ENCODE measurements around the gene ZG16B. TPM values are rescaled to one million over a fixed set of nuclear protein-coding genes. Genes with fewer than 3 reads are reported as not detected.

The ZG16B gene
- polyA plus RNA-seq, 1 experiment = 0.10 TPM

- CTCF ChIA-PET = interaction anchor here (0.7 to 10.8 kb wide), 5 partner anchors 11 to 55 kb away, joined by 3 to 201 read pairs (median 5); partner anchors contain the start of gene FLYWCH2
- DNase-seq (ENCODE audit: low read depth) = no peak
These were observed 41.8 kb downstream of the ZG16B start for GRCh38 chr16:2871926-2872325.

GRCh38 chr16:2874032-2874911 lies 44.2 kb downstream of the ZG16B start:
- Histone ChIP-seq H3K4me3 (ENCODE audit: low read depth, low read length) (no peak overlapping the region), H3K27me3 (ENCODE audit: control insufficient read depth, insufficient read depth, low read length) (no peaks in the 10 kb centered on the region)
- POLR2A ChIA-PET = no interaction called here

More at GRCh38 chr16:2871926-2872325, 41.8 kb downstream of the ZG16B start:
- POLR2A ChIA-PET = no interaction called here
- no peak for TF ChIP-seq CTCF (IDR thresholded peaks at IDR 0.05; ENCODE audit: insufficient read depth, low read depth, low read length)
- Histone ChIP-seq H3K36me3 (ENCODE audit: control insufficient read depth, insufficient read depth, low read length) (no peaks in the 10 kb centered on the region), H3K4me3 (ENCODE audit: low read depth, low read length) (no peak overlapping the region), H3K27me3 (ENCODE audit: control insufficient read depth, insufficient read depth, low read length) (no peaks in the 10 kb centered on the region)

GRCh38 chr16:2874912-2875362 lies 44.8 kb downstream of the ZG16B start:
- POLR2A ChIA-PET = no interaction called here
- peak; percentile 97 for TF ChIP-seq CTCF (IDR thresholded peaks at IDR 0.05; ENCODE audit: insufficient read depth, low read depth, low read length)
- CTCF ChIA-PET = interaction anchor here (0.6 to 4.5 kb wide), 12 partner anchors 9 to 123 kb away, joined by 3 to 24 read pairs (median 4); partner anchors contain the start of gene FLYWCH1
- Histone ChIP-seq H3K36me3 (ENCODE audit: control insufficient read depth, insufficient read depth, low read length) (no peaks in the 10 kb centered on the region), H3K4me3 (ENCODE audit: low read depth, low read length) (no peak overlapping the region), H3K27me3 (ENCODE audit: control insufficient read depth, insufficient read depth, low read length) (no peaks in the 10 kb centered on the region)
- no peak for DNase-seq (ENCODE audit: low read depth)

More at GRCh38 chr16:2874032-2874911, 44.2 kb downstream of the ZG16B start:
- DNase-seq (ENCODE audit: low read depth) = no peak
- TF ChIP-seq CTCF (IDR thresholded peaks at IDR 0.05; ENCODE audit: insufficient read depth, low read depth, low read length) = no peak
- CTCF ChIA-PET = interaction anchor here (0.6 to 4.5 kb wide), 11 partner anchors 10 to 53 kb away, joined by 3 to 24 read pairs (median 4); partner anchors contain the start of gene FLYWCH1
- no peaks in the 10 kb centered on the region for H3K36me3 ChIP-seq (ENCODE audit: control insufficient read depth, insufficient read depth, low read length)

- DNase-seq (ENCODE audit: low read depth) = no peak
- ChIA-PET POLR2A (no interaction called here), CTCF (interaction anchor here (0.7 to 2.8 kb wide), 5 partner anchors 12 to 41 kb away, joined by 3 to 10 read pairs (median 5); no protein-coding TSS in a partner anchor)
- Histone ChIP-seq H3K36me3 (ENCODE audit: control insufficient read depth, insufficient read depth, low read length) (no peaks in the 10 kb centered on the region), H3K27me3 (ENCODE audit: control insufficient read depth, insufficient read depth, low read length) (no peaks in the 10 kb centered on the region; the same call in 1 of the 2 replicates), H3K4me3 (ENCODE audit: low read depth, low read length) (no peak overlapping the region)
- TF ChIP-seq CTCF (IDR thresholded peaks at IDR 0.05; ENCODE audit: insufficient read depth, low read depth, low read length) = no peak
These were observed 49.9 kb downstream of the ZG16B start for GRCh38 chr16:2879854-2880508.

Small RNA genes lying within 50 kb of the gene (small RNA-seq; reads per million reads assigned to genes)
- not detected for gene SNORA3C (ENCODE audit: insufficient read length, low read depth, low replicate concordance)

Other genes with a start within 250 kb of the ZG16B start
- gene KCTD5, start 147.8 kb upstream of the ZG16B start, polyA plus RNA-seq (2011; rRNA removed) = 25.4 and 34.5 TPM in 2 replicates
- 0.81 and 0.97 TPM in 2 replicates for gene PRSS27, start 110.1 kb upstream of the ZG16B start, polyA plus RNA-seq (2011; rRNA removed)
- gene SRRM2, start 77.7 kb upstream of the ZG16B start, polyA plus RNA-seq (2011; rRNA removed) = 72.6 and 105 TPM in 2 replicates
- gene ELOB, start 53.0 kb upstream of the ZG16B start, polyA plus RNA-seq (2011; rRNA removed) = 212 and 215 TPM in 2 replicates
- gene PRSS33, start 42.7 kb upstream of the ZG16B start, polyA plus RNA-seq (2011; rRNA removed) = not detected in 2 replicates
- gene PRSS41, start 31.8 kb upstream of the ZG16B start, polyA plus RNA-seq (2011; rRNA removed) = not detected in 2 replicates
- gene PRSS21, start 13.1 kb upstream of the ZG16B start, polyA plus RNA-seq (2011; rRNA removed) = 0.13 TPM in 1 of 2 replicates, not detected in the other
- gene PRSS22, start 27.9 kb downstream of the ZG16B start, polyA plus RNA-seq (2011; rRNA removed) = not detected in 2 replicates
- gene FLYWCH2, start 52.9 kb downstream of the ZG16B start, polyA plus RNA-seq (2011; rRNA removed) = 25.6 and 39.9 TPM in 2 replicates
- gene FLYWCH1, start 81.6 kb downstream of the ZG16B start, polyA plus RNA-seq (2011; rRNA removed) = 16.2 and 25.4 TPM in 2 replicates
- not detected in 2 replicates for gene KREMEN2, start 134.0 kb downstream of the ZG16B start, polyA plus RNA-seq (2011; rRNA removed)
- gene PAQR4, start 139.0 kb downstream of the ZG16B start, polyA plus RNA-seq (2011; rRNA removed) = 2.7 and 4.4 TPM in 2 replicates
- gene PKMYT1, start 150.1 kb downstream of the ZG16B start, polyA plus RNA-seq (2011; rRNA removed) = 3.6 and 6.9 TPM in 2 replicates
- gene CLDN9, start 182.6 kb downstream of the ZG16B start, polyA plus RNA-seq (2011; rRNA removed) = not detected in 2 replicates
- 0.12 TPM in 1 of 2 replicates, not detected in the other for gene CLDN6, start 187.9 kb downstream of the ZG16B start, polyA plus RNA-seq (2011; rRNA removed)
- 218 and 282 TPM in 2 replicates for gene TNFRSF12A, start 190.1 kb downstream of the ZG16B start, polyA plus RNA-seq (2011; rRNA removed)
- 26.2 and 33.7 TPM in 2 replicates for gene HCFC1R1, start 193.6 kb downstream of the ZG16B start, polyA plus RNA-seq (2011; rRNA removed)
- 11.0 and 20.5 TPM in 2 replicates for gene THOC6, start 193.7 kb downstream of the ZG16B start, polyA plus RNA-seq (2011; rRNA removed)
- gene BICDL2, start 206.6 kb downstream of the ZG16B start, polyA plus RNA-seq (2011; rRNA removed) = 0.04 and 0.09 TPM in 2 replicates
- gene MMP25, start 216.3 kb downstream of the ZG16B start, polyA plus RNA-seq (2011; rRNA removed) = 0.01 and 0.02 TPM in 2 replicates
- 11.3 and 18.1 TPM in 2 replicates for gene IL32, start 235.3 kb downstream of the ZG16B start, polyA plus RNA-seq (2011; rRNA removed)